Peyer's patch (tissue), 4 donors: ENCODE measurements around the gene ANKRD33. TPM values are rescaled to one million over a fixed set of nuclear protein-coding genes. Genes with fewer than 3 reads are reported as not detected.

Source experiments
- DNase-seq, 3 donors: peaks; one replicate each; pipeline ENCODE4 v3.0.0-alpha.2; 2017 to 2019
- H3K27ac ChIP-seq, 4 donors: fragments of 200-600 bp; sonication (generic); one replicate each; pipeline ENCODE4 v1.5.1; 2016 to 2019
- H3K27me3 ChIP-seq, 2 donors: fragments of 200-600 bp; sonication (generic); one replicate each; pipeline ENCODE4 v1.5.1; 2019
- H3K36me3 ChIP-seq, 3 donors: fragments of 200-600 bp; sonication (generic); one replicate each; pipeline ENCODE4 v1.5.1; 2016 to 2019
- H3K4me1 ChIP-seq, 4 donors: fragments of 200-600 bp; sonication (generic); one replicate each; pipeline ENCODE4 v1.5.1; 2016 to 2019
- H3K4me3 ChIP-seq, 4 donors: fragments of 200-600 bp; sonication (generic); 1 replicate in 3 of 4; 2 replicates in 1 of 4; pipeline ENCODE4 v1.5.1; 2016 to 2019; ENCODE audit warnings: mild to moderate bottlenecking in 1 of 4
- H3K9me3 ChIP-seq, 4 donors: fragments of 200-600 bp; sonication (generic); one replicate each; pipeline ENCODE4 v1.5.1; 2016 to 2019; ENCODE audit warnings: mild to moderate bottlenecking in 1 of 4
- POLR2A ChIP-seq, 2 donors: fragments of 450-650 bp; IDR thresholded peaks; one replicate each; pipeline ENCODE4 v1.5.1; 2017; ENCODE audit warnings: antibody characterized with exemption in 2 of 2, mild to moderate bottlenecking in 2 of 2, moderate library complexity in 2 of 2
- total RNA-seq, 4 donors: library from RNA; depleted of rRNA; stranded (reverse); fragments of >200 nt; gene quantifications; one replicate each; pipeline ENCODE4 v1.1.0, GENCODE V29; 2016
- TF ChIP-seq, protein P1 (sequence below), 6 experiments: fragments of 450-650 bp in 4 of 6; fragments of 200-600 bp in 2 of 6; sonication (generic) in 1 of 6; IDR thresholded peaks; one replicate each; pipeline ENCODE4 v1.5.1; 2017 to 2019; ENCODE audit warnings: antibody characterized with exemption in 6 of 6, mild to moderate bottlenecking in 3 of 6, moderate library complexity in 1 of 6

ANKRD33 gene, protein sequence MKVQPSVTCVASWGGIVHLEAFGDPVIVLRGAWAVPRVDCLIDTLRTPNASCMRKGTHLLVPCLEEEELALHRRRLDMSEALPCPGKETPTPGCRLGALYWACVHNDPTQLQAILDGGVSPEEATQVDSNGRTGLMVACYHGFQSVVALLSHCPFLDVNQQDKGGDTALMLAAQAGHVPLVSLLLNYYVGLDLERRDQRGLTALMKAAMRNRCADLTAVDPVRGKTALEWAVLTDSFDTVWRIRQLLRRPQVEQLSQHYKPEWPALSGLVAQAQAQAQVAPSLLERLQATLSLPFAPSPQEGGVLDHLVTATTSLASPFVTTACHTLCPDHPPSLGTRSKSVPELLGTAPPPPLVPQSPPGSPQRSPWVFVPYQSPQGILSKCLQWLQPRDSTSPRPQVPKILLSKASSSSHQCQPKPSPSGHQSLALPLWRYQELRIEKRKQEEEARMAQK
- not detected for total RNA-seq

DNA sequence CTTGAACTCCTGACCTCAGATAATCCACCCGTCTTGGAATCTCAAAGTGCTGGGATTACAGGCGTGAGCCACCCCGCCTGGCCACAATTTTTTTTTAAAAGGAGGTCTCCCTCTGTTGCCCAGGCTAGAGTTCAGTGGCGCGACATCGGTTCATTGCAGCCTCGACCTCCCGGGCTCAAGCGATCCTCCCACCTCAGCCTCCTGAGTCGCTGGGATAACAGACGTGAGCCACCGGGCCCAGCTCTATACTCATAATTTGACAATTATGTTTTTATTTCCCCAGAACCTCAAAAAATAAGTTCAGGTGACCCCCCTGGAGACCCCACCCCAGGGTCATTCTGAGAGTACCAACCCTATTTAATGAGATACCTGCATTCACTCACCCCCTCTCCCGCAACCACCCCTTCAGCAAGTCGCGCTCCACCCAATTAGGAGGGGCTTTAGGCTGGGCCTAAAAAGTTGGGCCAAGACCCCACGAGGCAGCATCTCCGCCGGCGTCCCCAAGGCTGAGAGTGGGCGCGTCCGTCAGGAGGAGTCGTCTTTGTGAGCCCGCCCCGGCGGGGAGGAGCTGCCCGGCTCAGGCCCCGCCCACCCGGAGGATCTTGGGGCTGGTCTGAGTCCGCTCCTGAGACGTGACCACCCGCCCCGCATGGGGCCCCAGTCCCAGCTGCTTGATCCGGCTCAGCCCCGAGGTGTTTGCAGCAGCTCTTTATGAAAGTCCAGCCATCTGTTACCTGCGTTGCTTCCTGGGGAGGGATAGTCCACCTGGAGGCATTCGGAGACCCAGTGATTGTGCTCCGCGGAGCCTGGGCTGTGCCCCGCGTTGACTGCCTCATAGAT, at the start of gene ANKRD33:
Gene ANKRD33, plus strand, starts transcription at position 628 of the 840 bp plus-strand sequence. Its CDS starts 84 bp downstream, at position 712.
- Histone ChIP-seq H3K4me3 (no peak within 1 kb of the TSS), H3K36me3 (no peaks in the 10 kb centered on the region), H3K27me3 (no peaks in the 10 kb centered on the region), H3K27ac (no peak within 1 kb of the TSS), H3K4me1 (peaks cover 0 to 5% (median 0%) of the 10 kb centered on the region in 4 donors), H3K9me3 (no peaks in the 10 kb centered on the region)
- TF ChIP-seq, protein P1, sequence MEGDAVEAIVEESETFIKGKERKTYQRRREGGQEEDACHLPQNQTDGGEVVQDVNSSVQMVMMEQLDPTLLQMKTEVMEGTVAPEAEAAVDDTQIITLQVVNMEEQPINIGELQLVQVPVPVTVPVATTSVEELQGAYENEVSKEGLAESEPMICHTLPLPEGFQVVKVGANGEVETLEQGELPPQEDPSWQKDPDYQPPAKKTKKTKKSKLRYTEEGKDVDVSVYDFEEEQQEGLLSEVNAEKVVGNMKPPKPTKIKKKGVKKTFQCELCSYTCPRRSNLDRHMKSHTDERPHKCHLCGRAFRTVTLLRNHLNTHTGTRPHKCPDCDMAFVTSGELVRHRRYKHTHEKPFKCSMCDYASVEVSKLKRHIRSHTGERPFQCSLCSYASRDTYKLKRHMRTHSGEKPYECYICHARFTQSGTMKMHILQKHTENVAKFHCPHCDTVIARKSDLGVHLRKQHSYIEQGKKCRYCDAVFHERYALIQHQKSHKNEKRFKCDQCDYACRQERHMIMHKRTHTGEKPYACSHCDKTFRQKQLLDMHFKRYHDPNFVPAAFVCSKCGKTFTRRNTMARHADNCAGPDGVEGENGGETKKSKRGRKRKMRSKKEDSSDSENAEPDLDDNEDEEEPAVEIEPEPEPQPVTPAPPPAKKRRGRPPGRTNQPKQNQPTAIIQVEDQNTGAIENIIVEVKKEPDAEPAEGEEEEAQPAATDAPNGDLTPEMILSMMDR (IDR thresholded peaks at IDR 0.05), result no peak
- no peak for TF ChIP-seq POLR2A (IDR thresholded peaks at IDR 0.05)
- DNase-seq, result peak in 2 of 3 donors; percentile 67 to 68

DNA sequence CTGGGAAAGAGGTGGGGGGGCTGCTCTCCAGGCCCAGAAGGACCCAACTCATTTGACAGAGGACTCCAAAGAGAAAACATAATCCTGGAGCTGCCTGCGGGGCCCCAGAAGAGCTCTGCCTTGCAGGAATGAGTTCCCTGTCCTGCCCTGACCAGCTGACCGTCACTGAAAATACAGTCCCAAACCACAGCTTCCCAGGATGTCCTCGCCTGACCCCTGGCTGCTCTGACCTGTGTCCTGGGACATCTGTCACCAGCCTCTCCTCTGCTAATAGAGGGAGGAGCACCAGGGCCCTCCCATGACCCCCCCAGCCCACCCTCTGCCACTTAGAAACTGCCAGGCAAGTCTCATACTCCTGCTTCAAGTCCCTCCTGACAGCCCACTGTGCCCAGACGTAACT, 49.1 kb upstream of the ANKRD33 start:
- H3K27me3 ChIP-seq, result no peaks in the 10 kb centered on the region
- TF ChIP-seq, protein P1 (IDR thresholded peaks at IDR 0.05), result no peak
- no peak for TF ChIP-seq POLR2A (IDR thresholded peaks at IDR 0.05)
- DNase-seq, result no peak
- no peaks in the 10 kb centered on the region for H3K4me1 ChIP-seq
- no peak overlapping the region for H3K4me3 ChIP-seq
- H3K9me3 ChIP-seq, result no peaks in the 10 kb centered on the region
- no peaks in the 10 kb centered on the region for H3K36me3 ChIP-seq
- H3K27ac ChIP-seq, result no peak overlapping the region

DNA sequence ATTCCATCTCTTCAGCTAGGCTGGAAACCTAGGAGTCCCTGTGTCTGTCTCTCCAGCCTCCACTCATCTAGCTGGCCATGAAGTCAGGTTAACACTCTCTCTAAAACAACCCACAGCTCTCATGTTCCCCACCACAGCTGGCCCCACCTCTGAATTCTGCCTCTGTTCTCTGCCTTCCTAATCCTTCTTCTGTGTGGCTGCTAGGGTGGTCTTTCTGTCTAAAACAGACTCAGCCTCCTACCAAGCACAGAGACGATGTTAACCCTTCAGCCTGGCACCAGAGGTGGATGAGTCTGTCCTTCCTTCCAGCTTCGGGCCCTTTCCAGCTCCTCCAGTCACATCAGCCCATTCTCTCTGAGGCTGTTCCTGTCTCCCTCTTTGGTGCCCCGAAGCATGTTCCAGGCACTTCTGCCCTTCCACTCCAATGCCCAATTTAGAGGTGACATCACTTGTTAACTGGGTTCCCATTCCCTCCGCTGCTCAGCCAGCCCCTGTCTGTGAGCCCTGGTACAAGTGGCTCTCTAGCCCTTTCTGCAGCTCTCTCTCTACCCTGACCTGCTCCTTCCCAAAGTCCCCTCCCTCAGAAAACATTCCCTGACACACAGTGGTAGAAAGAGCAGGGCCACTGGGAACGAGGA, 48.5 kb upstream of the ANKRD33 start:
- no peaks in the 10 kb centered on the region for H3K9me3 ChIP-seq
- H3K27me3 ChIP-seq, result no peaks in the 10 kb centered on the region
- no peak overlapping the region for H3K4me3 ChIP-seq
- no peak for DNase-seq
- H3K4me1 ChIP-seq, result no peaks in the 10 kb centered on the region
- H3K27ac ChIP-seq, result no peak overlapping the region
- H3K36me3 ChIP-seq, result no peaks in the 10 kb centered on the region
- TF ChIP-seq, protein P1 (IDR thresholded peaks at IDR 0.05), result no peak
- no peak for TF ChIP-seq POLR2A (IDR thresholded peaks at IDR 0.05)

DNA sequence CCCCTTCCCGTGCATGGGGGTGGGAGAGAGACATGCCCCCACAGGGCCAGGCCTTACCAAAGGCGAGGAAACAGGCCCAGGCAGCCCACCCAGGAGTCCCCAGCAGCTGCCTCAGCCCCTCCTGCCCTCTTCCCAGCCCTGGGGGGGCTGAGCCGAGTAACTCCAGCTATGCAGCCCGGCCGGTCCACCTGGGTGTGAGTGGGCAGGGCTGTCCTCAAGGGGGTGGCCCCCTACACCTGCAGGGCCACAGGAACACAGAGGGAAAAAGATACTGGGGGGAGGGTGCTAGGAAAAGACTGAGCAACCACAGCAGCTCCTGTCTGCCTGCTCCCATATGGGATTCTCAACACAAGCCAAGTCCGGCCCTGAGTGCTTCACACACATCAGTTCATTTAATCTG, 46.9 kb upstream of the ANKRD33 start:
- no peak for DNase-seq
- Histone ChIP-seq H3K4me3 (no peak overlapping the region), H3K9me3 (no peaks in the 10 kb centered on the region), H3K4me1 (no peaks in the 10 kb centered on the region), H3K36me3 (no peaks in the 10 kb centered on the region), H3K27me3 (peaks cover 0 to 10% of the 10 kb centered on the region in 2 donors), H3K27ac (no peak overlapping the region)
- TF ChIP-seq, protein P1 (IDR thresholded peaks at IDR 0.05), result no peak
- TF ChIP-seq POLR2A (IDR thresholded peaks at IDR 0.05), result no peak

DNA sequence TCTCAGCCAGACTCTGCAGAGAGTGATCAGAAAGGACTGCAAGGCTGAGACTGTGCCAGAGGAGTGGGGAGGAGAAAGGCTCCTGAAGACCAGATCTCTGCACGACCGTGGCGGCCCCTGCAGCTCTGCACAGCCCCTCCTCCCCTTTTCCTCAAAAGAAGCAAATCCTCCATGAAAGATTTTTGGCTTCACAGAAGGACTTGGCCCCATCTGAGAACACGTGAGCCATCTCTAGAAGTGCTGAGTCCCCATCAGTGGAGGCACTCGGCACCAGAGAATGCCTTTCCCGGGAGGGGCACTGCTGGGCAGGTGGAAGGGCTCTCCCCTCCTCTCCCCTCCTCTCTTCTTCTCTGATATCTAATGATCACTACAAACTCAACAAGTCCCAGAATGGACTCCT, 46.2 kb upstream of the ANKRD33 start:
- Histone ChIP-seq H3K27me3 (peaks cover 0 to 13% of the 10 kb centered on the region in 2 donors), H3K27ac (no peak overlapping the region), H3K36me3 (no peaks in the 10 kb centered on the region), H3K4me3 (no peak overlapping the region), H3K4me1 (peaks cover 0 to 5% (median under 1%) of the 10 kb centered on the region in 4 donors), H3K9me3 (no peaks in the 10 kb centered on the region)
- no peak for TF ChIP-seq POLR2A (IDR thresholded peaks at IDR 0.05)
- TF ChIP-seq, protein P1 (IDR thresholded peaks at IDR 0.05), result no peak
- DNase-seq, result no peak
